HFFc6 (cell line): ENCODE data around the gene PTPRN2. TPM values are rescaled to one million over a fixed set of nuclear protein-coding genes. Genes with fewer than 3 reads are reported as not detected.

ENCODE experiments used
- DNase-seq: peaks from one replicate; pipeline ENCODE4 v3.0.0-alpha.2; 2018
- H3K27ac Mint-ChIP-seq: 2 replicates; pipeline ENCODE4 v1.8.0; 2020; ENCODE audit warnings: mild to moderate bottlenecking, mixed read lengths
- H3K27me3 Mint-ChIP-seq: 2 replicates; pipeline ENCODE4 v1.8.0; 2021; ENCODE audit warnings: mild to moderate bottlenecking, moderate library complexity, mixed read lengths; ENCODE audit not compliant: insufficient read depth
- H3K36me3 Mint-ChIP-seq: 2 replicates; pipeline ENCODE4 v1.8.0; 2021; ENCODE audit warnings: low read depth, mixed read lengths
- H3K4me1 Mint-ChIP-seq: 2 replicates; pipeline ENCODE4 v1.8.0; 2020; ENCODE audit warnings: low read depth, mixed read lengths
- H3K4me3 Mint-ChIP-seq: 2 replicates; pipeline ENCODE4 v1.8.0; 2020; ENCODE audit warnings: mild to moderate bottlenecking, moderate library complexity, mixed read lengths
- H3K9me3 Mint-ChIP-seq: 2 replicates; pipeline ENCODE4 v1.8.0; 2020; ENCODE audit warnings: mild to moderate bottlenecking, mixed read lengths
- CTCF ChIP-seq: fragments of 200-600 bp; sonication (generic); IDR thresholded peaks from 2 replicates; pipeline ENCODE4 v1.5.0; 2021; ENCODE audit warnings: antibody characterized with exemption, mild to moderate bottlenecking
- total RNA-seq, 6 experiments: library from RNA; stranded (reverse); fragmentation: NEBNext Ultra II Directional; extraction: Animal tissue kit (Norgen Biotek cat#: 25700); gene quantifications; 2 replicates in 1 of 6; 3 replicates in 5 of 6; pipeline ENCODE4 v1.2.3, GENCODE V29; 2021

PTPRN2 gene
- total RNA-seq, 6 experiments from 2014 or later: 0.05 to 0.27 (median 0.23) TPM

GRCh38 chr7:157986051-157986450, 601.6 kb downstream of the PTPRN2 start:
- Mint-ChIP-seq H3K27me3 (no peaks in the 10 kb centered on the region), H3K27ac (no peak overlapping the region), H3K4me1 (no peaks in the 10 kb centered on the region), H3K9me3 (peaks cover 52% of the 10 kb centered on the region), H3K36me3 (peaks cover 9% of the 10 kb centered on the region), H3K4me3 (no peak overlapping the region)
- no peak for TF ChIP-seq CTCF
- no peak for DNase-seq

- TF ChIP-seq CTCF: no peak
- Mint-ChIP-seq H3K36me3 (peaks cover 9% of the 10 kb centered on the region), H3K9me3 (peaks cover 52% of the 10 kb centered on the region), H3K27me3 (no peaks in the 10 kb centered on the region), H3K4me3 (no peak overlapping the region), H3K4me1 (no peaks in the 10 kb centered on the region), H3K27ac (no peak overlapping the region)
- DNase-seq: no peak
Observed at GRCh38 chr7:157985636-157986035, 602.0 kb downstream of the PTPRN2 start.

GRCh38 chr7:157984423-157985163, 603.0 kb downstream of the PTPRN2 start:
- Mint-ChIP-seq H3K9me3 (peaks cover 43% of the 10 kb centered on the region), H3K4me1 (no peaks in the 10 kb centered on the region), H3K36me3 (peaks cover 9% of the 10 kb centered on the region), H3K27ac (no peak overlapping the region), H3K4me3 (no peak overlapping the region), H3K27me3 (no peaks in the 10 kb centered on the region)
- no peak for TF ChIP-seq CTCF
- DNase-seq: no peak

- no peak for TF ChIP-seq CTCF
- Mint-ChIP-seq H3K36me3 (peaks cover 9% of the 10 kb centered on the region), H3K27ac (no peak overlapping the region), H3K4me3 (no peak overlapping the region), H3K4me1 (no peaks in the 10 kb centered on the region), H3K27me3 (no peaks in the 10 kb centered on the region), H3K9me3 (peaks cover 35% of the 10 kb centered on the region)
- no peak for DNase-seq
Observed at GRCh38 chr7:157983502-157984422, 603.9 kb downstream of the PTPRN2 start.

- TF ChIP-seq CTCF: no peak
- Mint-ChIP-seq H3K4me3 (no peak overlapping the region), H3K4me1 (no peaks in the 10 kb centered on the region), H3K27me3 (peaks cover 1% of the 10 kb centered on the region; the same call in 1 of the 2 replicates), H3K9me3 (peaks cover 37% of the 10 kb centered on the region), H3K36me3 (peaks cover 9% of the 10 kb centered on the region), H3K27ac (no peak overlapping the region)
- no peak for DNase-seq
Observed at GRCh38 chr7:157981778-157982177, 605.8 kb downstream of the PTPRN2 start.
